Inflammatory macrophage treated with lipopolysaccharide for 1 hour (primary cell): ENCODE results near the gene EFCAB6.

ENCODE experiments used
- DNase-seq, 2 donors: peaks; one replicate each; pipeline ENCODE4 v3.0.0-alpha.2; 2020 to 2022

EFCAB6 gene

DNA sequence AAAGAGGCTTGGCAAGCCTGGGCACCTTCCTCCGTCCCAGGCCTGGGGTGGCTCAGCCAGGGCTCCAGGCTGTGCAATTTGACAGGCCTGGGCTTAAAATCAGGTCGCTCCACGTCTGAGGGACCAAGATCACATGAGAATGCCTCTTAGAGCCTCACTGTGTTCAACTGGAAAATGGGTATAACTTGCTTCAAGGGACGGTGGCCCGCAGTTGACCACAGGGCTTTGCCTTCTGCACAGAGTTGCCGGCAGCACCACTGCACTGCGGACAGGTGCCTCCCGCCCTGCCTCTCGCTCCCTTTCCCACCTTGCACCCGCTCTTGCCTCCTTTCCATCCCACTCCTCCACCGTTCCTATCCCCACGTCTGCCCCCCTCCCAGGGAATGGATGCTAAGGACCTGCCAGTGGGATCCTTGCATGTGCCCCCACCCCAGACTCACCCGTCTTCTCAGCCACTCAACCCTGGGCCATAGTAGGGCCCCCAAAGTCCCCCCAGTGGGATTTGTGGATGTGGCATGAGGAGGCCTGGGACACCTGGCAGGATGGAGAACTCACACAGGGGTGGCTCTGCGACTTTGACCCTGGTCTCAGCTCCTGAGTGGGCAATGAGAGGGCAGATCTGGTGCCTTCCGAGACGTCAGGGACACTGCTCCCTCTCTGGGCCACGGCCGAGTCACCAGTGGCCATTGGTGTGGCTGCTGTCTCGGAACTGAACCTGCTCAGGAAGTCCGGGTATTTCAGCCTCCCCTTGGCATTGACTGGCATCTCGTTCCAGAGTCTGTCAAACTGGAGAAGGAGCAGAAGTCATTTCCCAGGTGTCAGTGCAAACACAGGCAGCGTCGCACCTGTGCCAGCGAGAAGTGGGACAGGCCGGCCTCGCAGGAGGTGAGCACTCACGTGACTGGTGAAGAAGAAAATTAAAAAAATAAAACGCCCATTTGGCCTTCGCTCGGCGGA, 272.3 kb downstream of the EFCAB6 start:
- no peak for DNase-seq

GRCh38 chr22:43537019-43537585, 275.0 kb downstream of the EFCAB6 start:
- no peak for DNase-seq

DNA sequence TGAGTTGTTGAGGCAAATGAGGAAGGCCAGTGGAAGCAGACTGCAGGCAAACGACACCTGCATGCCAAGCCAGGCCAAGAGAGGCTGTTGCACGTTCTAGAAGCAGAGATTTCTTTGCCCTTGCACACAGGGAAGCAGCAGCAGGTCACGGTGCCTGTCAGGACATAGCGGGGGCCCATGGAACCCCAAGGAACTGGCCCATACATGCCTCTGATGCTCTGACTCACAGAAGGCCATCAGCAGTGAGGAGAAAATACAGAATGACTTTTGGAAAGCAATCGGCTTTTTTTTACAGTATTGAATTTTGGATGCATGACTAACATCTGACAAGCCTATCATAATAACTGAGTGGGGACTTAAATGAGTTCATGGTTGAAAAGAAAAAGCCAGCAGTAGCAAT, 276.4 kb downstream of the EFCAB6 start:
- DNase-seq: no peak

GRCh38 chr22:43535336-43535735, 276.8 kb downstream of the EFCAB6 start:
- DNase-seq: no peak

DNA sequence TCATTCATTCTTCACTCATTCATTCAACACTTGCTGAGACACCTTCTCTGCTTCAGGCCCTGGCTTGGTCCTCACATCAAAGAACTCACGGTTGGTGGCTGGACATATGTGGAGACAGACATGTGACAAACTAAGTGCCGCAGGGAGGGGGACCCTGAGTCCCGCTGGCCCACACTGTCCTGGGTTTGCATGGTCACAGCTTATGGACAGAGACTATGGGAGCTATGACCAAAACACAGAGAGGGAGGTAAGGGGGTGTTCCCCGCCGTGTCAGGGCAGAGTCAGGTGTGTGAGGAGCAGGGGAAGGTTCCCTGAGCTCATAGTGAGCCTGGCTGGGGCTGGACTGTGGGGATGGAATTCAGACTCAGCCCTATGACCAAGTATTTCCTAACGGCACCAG, 277.2 kb downstream of the EFCAB6 start:
- DNase-seq: no peak

DNA sequence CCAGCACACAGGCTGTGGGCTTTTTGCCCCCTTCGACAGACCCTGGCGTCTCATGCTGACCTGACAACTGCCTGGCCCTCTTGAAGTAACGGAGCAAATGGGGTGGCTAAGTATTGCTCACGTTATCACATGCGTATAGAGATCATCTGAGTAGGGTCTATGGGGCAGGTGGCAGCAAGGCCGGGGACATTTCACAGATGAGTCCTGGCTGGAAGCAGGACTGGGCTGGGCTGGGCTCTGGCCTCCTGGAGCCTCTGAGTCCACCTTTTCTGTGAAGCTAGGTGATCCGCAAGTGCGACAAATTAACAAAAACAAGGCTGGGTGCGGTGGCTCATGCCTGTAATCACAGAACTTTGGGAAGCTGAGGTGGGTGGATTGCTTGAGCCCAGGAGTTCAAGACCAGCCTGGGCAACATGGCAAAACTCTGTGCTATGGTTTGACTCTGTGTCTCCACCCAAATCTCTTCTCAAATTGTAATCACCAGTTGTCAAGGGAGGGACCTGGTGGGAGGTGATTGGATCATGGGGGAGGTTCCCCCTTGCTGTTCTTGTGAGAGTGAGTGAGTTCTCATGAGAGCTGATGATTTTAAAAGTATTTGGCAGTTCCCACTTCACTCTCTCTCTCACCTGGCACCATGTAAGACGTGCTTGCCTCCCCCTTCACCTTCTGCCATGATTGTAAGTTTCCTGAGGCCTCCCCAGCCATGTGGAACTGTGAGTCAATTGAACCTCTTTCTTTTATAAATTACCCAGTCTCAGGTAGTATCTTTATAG, 278.3 kb downstream of the EFCAB6 start:
- no peak for DNase-seq

- no peak for DNase-seq
Measured at GRCh38 chr22:43533156-43533530, 279.0 kb downstream of the EFCAB6 start.

GRCh38 chr22:43532301-43533155, 279.6 kb downstream of the EFCAB6 start:
- DNase-seq: no peak

DNA sequence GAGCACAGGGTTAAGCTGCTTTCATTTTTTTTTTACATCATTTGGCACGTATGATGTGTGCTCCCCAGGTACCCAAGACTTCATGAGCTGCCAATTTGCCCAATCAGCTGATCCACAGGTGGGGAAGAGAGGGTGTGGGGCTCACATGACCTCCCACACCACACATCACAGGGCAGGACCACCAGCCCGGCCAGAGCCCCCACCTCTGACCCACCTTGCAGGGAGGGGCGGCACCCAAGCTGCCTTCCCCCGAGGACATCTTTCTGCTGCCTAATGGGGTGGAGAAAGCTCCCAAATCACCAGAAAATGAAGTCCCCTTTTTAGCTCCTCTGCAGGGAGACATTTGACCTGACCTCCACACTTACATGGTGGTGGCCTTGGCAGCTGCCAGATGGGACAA, 280.5 kb downstream of the EFCAB6 start:
- no peak for DNase-seq

- no peak for DNase-seq
Measured at GRCh38 chr22:43530349-43531201, 281.5 kb downstream of the EFCAB6 start.

GRCh38 chr22:43529934-43530333, 282.2 kb downstream of the EFCAB6 start:
- DNase-seq: no peak

DNA sequence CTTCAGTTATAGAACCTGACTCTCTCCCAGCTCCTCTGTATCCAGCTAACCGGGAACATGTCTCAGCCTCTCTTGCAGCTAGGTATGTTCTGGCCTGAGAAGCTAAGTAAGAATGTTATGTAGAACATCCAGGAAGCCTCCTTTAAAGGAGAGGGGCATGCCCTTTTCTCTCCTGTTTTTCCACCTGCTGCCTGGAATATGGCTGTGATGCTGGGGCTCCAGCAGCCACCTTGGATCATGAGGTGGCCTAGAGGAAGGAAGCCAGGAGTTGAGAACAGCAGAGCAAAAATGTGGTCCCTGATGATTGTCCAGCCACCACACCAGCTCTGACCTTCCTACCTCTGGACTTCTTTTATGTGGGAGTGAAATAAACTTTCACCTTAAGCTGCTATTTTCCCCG, 282.6 kb downstream of the EFCAB6 start:
- DNase-seq: no peak

DNA sequence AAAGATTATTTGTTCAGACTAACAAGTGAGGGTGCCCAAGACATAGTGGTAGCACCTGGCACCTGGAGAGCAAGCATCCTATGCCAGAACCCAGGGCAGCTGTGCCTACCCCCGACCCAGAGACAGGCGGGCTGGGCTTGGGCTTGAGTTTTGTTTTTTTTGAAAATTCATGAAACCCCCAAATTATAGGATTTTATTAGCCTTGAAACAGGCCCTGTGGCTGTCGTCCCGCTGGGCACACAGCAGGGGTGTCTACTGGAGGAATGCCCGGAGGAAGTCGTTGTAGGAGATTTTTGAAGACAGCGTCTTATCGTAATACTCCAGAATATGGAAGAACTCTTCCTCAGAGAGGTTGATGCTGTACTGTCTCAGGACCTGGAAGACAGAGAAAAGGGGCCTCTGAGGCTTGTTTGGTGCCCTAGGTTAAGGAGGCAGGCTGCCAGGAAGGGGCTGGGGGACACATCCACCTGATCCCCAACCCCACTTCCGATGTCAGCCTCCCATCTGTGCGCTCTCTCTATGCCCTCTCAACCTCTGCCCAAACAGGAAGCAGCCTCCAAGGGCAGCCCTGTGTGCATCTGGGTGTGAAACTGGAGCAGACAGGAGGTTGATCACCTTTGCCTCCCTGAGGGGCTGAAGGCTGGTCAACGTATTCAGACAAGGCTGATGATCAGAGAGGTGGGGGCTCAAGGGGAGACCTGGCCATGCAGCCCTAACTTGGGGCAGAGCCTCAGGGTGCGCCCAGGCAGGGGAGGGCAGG, 283.3 kb downstream of the EFCAB6 start:
- no peak for DNase-seq

- DNase-seq: no peak
Measured at GRCh38 chr22:43526946-43527345, 285.2 kb downstream of the EFCAB6 start.

DNA sequence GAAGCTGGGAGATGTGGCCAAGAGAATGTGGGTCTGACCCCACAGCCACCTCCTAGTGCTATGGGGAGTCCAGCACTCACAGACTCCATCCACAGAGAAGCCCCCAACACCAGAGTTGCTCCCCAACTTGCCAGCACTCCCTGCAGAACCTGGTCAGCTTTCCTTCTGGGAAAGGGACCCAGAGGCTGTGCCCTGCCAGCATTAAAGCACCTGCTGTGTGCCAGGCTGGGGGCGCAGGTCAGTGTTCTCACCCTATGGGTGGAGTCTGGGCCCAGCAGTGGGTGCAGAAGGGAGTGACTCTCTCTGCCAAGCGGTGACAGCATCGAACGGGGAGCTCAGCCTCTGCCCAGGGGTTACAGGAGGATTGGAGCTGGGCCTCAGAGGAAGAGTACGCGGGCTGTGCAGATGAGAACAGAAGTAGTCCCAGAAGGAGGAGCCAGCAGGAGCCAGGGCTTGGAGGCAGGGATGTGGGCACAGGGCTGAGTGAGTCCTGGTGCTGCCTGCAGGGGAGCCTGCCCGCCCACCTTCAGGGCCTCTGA, 285.9 kb downstream of the EFCAB6 start:
- DNase-seq: no peak

DNA sequence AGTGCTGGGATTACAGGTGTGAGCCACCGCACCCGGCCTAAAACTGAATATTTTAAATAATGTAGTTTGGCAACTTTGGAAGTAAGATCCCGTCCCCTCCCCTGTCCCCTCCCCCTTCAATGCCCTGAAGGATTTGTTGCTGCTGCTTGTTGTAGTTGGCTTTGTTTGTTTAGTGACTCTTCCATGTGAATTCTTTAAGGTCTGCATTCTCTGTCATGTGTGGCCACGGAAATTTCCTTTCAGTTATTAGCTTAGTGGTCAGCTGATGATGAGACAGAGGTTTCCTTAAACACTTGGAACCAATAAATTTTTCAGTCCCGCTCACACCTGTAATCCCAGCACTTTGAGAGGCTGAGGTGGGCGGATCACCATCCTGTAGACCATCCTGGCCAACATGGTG, 290.4 kb downstream of the EFCAB6 start:
- DNase-seq: no peak

DNA sequence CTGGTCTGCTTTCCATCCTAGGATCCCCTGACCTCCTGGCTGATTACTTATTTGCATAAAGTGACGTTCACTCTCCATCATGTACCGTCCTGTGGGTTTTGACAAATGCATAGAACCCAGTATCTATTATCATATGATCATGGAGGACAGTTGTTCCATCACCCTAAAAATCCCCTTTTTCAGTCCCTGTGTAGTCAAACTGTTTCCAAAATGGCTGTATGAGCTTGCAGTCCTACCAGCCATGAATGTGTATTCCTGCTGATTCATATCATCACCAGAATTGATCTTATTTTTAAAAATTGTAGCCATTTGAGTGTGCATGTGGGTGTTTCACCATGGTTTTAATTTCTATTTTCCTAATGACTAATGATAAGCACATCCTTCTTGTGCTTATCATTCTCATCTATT, 291.5 kb downstream of the EFCAB6 start:
- no peak for DNase-seq

DNA sequence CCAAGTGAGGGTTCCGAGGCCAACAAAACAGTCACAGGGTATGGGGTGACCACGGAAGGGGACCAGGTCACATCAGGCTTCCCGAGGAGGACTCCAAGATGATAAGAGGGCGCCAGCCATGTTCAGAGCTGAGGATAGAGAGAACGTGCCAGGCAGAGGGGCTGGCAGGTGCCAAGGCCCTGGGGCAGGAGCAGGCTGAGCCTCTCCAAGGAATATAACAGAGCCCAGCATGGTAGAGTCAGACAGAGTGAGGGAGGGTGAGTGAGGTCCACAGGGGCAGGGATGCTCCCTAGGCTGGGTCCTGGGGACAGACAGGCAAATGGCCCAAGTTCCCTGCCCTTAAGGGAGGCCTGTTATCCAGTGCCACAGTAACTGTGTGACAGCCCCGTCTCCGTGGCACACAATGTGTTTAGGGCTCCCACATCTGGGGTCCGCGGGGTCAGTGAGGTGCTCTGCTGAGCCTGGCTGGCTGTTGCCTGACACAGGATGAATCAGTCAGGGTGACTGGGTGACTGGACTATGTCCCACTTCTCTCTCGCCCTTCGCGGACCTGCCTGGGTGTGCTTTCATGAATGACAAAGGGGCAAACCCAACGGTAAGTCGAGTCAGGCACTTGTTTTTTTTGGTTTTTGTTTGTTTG, 295.0 kb downstream of the EFCAB6 start:
- no peak for DNase-seq

GRCh38 chr22:43516386-43516785, 295.7 kb downstream of the EFCAB6 start:
- no peak for DNase-seq

- DNase-seq: no peak
Measured at GRCh38 chr22:43515902-43516301, 296.2 kb downstream of the EFCAB6 start.
